ENCODE data around the gene AMOT.

- TF ChIP-seq POLR2AphosphoS5 (IDR thresholded peaks at IDR 0.05; ENCODE audit: low read depth, low read length): no peak
- TF ChIP-seq TAF1 (IDR thresholded peaks at IDR 0.05; ENCODE audit: borderline replicate concordance, low read depth, low read length): no peak
- no peak for TF ChIP-seq POLR2A (IDR thresholded peaks at IDR 0.05; ENCODE audit: low read depth, low read length)
Observed at GRCh38 chrX:112846187-112846586, 5.6 kb upstream of the AMOT start.
